Lower leg skin (tissue), 3 donors: ENCODE data around the gene PLCB1.

ENCODE experiments used
- POLR2A ChIP-seq, 2 donors: fragments of 450-650 bp; IDR thresholded peaks; one replicate each; pipeline ENCODE4 v1.6.1; 2016 to 2017; ENCODE audit warnings: antibody characterized with exemption in 2 of 2, mild to moderate bottlenecking in 1 of 2, moderate library complexity in 1 of 2
- TF ChIP-seq, protein P1 (sequence below), 3 donors: fragments of 450-650 bp; IDR thresholded peaks; one replicate each; pipeline ENCODE4 v1.5.1; 2016; ENCODE audit warnings: antibody characterized with exemption in 3 of 3, mild to moderate bottlenecking in 3 of 3, moderate library complexity in 2 of 3

DNA sequence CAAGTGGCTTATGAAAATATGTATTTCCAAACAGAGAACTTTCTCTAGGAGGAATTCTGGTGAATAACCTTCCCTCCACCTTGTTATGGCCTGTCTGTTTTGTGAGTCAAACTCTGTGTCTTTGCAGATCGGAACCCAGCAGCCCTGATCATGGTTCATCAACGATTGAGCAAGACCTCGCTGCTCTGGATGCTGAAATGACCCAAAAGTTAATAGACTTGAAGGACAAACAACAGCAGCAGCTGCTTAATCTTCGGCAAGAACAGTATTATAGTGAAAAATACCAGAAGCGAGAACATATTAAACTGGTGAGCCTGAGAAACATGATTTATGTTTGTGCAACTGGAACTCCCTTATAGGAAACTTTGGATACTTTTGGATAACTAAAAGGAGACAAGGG lies 642.3 kb downstream of the PLCB1 start:
- TF ChIP-seq, protein P1, sequence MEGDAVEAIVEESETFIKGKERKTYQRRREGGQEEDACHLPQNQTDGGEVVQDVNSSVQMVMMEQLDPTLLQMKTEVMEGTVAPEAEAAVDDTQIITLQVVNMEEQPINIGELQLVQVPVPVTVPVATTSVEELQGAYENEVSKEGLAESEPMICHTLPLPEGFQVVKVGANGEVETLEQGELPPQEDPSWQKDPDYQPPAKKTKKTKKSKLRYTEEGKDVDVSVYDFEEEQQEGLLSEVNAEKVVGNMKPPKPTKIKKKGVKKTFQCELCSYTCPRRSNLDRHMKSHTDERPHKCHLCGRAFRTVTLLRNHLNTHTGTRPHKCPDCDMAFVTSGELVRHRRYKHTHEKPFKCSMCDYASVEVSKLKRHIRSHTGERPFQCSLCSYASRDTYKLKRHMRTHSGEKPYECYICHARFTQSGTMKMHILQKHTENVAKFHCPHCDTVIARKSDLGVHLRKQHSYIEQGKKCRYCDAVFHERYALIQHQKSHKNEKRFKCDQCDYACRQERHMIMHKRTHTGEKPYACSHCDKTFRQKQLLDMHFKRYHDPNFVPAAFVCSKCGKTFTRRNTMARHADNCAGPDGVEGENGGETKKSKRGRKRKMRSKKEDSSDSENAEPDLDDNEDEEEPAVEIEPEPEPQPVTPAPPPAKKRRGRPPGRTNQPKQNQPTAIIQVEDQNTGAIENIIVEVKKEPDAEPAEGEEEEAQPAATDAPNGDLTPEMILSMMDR (IDR thresholded peaks at IDR 0.05), result no peak
- TF ChIP-seq POLR2A (IDR thresholded peaks at IDR 0.05), result no peak
